IPS-20b (cell line): Measurements from ENCODE around the gene LRFN4.

Experiments
- H3K27ac ChIP-seq: one replicate; pipeline ENCODE4 v1.5.1; 2013; ENCODE audit warnings: low read length
- H3K27me3 ChIP-seq: 2 replicates; pipeline ENCODE4 v1.6.1; 2013; ENCODE audit warnings: mild to moderate bottlenecking, low read length, inconsistent platforms; ENCODE audit not compliant: insufficient read depth
- H3K36me3 ChIP-seq: 2 replicates; pipeline ENCODE4 v1.6.1; 2013; ENCODE audit warnings: low read depth, mild to moderate bottlenecking, inconsistent platforms, low read length, moderate library complexity; ENCODE audit not compliant: insufficient read depth
- H3K4me1 ChIP-seq: 2 replicates; pipeline ENCODE4 v1.6.1; 2013; ENCODE audit warnings: mild to moderate bottlenecking, control low read depth, inconsistent platforms, low read length, moderate library complexity; ENCODE audit not compliant: insufficient read depth
- H3K4me3 ChIP-seq: 2 replicates; pipeline ENCODE4 v1.5.1; 2013; ENCODE audit warnings: mild to moderate bottlenecking, low read length, inconsistent platforms
- H3K9ac ChIP-seq: 2 replicates; pipeline ENCODE4 v1.6.1; 2013; ENCODE audit warnings: low read depth, mild to moderate bottlenecking, inconsistent platforms, low read length, moderate library complexity
- H3K9me3 ChIP-seq: 2 replicates; pipeline ENCODE4 v1.6.1; 2013; ENCODE audit warnings: mild to moderate bottlenecking, low read depth, low read length, inconsistent platforms; ENCODE audit not compliant: insufficient read depth

Gene LRFN4

GRCh38 chr11:66868082-66868725, 11.3 kb downstream of the LRFN4 start:
- Histone ChIP-seq H3K36me3 (no peaks in the 10 kb centered on the region), H3K9ac (no peak overlapping the region), H3K4me3 (no peak overlapping the region), H3K27ac (no peak overlapping the region), H3K27me3 (no peaks in the 10 kb centered on the region), H3K4me1 (no peaks in the 10 kb centered on the region), H3K9me3 (no peaks in the 10 kb centered on the region)

GRCh38 chr11:66868726-66869566, 12.1 kb downstream of the LRFN4 start:
- Histone ChIP-seq H3K27ac (no peak overlapping the region), H3K4me3 (no peak overlapping the region)

GRCh38 chr11:66869567-66869870, 12.7 kb downstream of the LRFN4 start:
- H3K27me3 ChIP-seq = no peaks in the 10 kb centered on the region
- no peaks in the 10 kb centered on the region for H3K4me1 ChIP-seq
- no peaks in the 10 kb centered on the region for H3K36me3 ChIP-seq
- H3K27ac ChIP-seq = no peak overlapping the region
- H3K9ac ChIP-seq = no peak overlapping the region
- no peak overlapping the region for H3K4me3 ChIP-seq
- no peaks in the 10 kb centered on the region for H3K9me3 ChIP-seq

More at GRCh38 chr11:66868726-66869566, 12.1 kb downstream of the LRFN4 start:
- H3K9me3 ChIP-seq = no peaks in the 10 kb centered on the region
- no peaks in the 10 kb centered on the region for H3K27me3 ChIP-seq
- H3K4me1 ChIP-seq = no peaks in the 10 kb centered on the region
- no peak overlapping the region for H3K9ac ChIP-seq
- H3K36me3 ChIP-seq = no peaks in the 10 kb centered on the region

- Histone ChIP-seq H3K27ac (no peak overlapping the region), H3K27me3 (no peaks in the 10 kb centered on the region), H3K9ac (no peak overlapping the region)
Measured at GRCh38 chr11:66870131-66870530, 13.3 kb downstream of the LRFN4 start.

GRCh38 chr11:66870616-66871520, 14.0 kb downstream of the LRFN4 start:
- no peaks in the 10 kb centered on the region for H3K36me3 ChIP-seq
- no peaks in the 10 kb centered on the region for H3K4me1 ChIP-seq
- H3K9ac ChIP-seq = no peak overlapping the region
- no peak overlapping the region for H3K4me3 ChIP-seq
- no peak overlapping the region for H3K27ac ChIP-seq
- H3K27me3 ChIP-seq = no peaks in the 10 kb centered on the region
- H3K9me3 ChIP-seq = no peaks in the 10 kb centered on the region

More at GRCh38 chr11:66870131-66870530, 13.3 kb downstream of the LRFN4 start:
- H3K4me3 ChIP-seq = no peak overlapping the region
- no peaks in the 10 kb centered on the region for H3K4me1 ChIP-seq
- no peaks in the 10 kb centered on the region for H3K36me3 ChIP-seq
- H3K9me3 ChIP-seq = no peaks in the 10 kb centered on the region

GRCh38 chr11:66871521-66871901, 14.6 kb downstream of the LRFN4 start:
- Histone ChIP-seq H3K27me3 (no peaks in the 10 kb centered on the region), H3K4me1 (no peaks in the 10 kb centered on the region), H3K4me3 (no peak overlapping the region), H3K9ac (no peak overlapping the region), H3K9me3 (no peaks in the 10 kb centered on the region), H3K27ac (no peak overlapping the region), H3K36me3 (no peaks in the 10 kb centered on the region)

GRCh38 chr11:66874232-66874631, 17.4 kb downstream of the LRFN4 start:
- no peak overlapping the region for H3K9ac ChIP-seq
- no peak overlapping the region for H3K27ac ChIP-seq
- H3K36me3 ChIP-seq = no peaks in the 10 kb centered on the region
- H3K27me3 ChIP-seq = no peaks in the 10 kb centered on the region
- no peak overlapping the region for H3K4me3 ChIP-seq
- no peaks in the 10 kb centered on the region for H3K4me1 ChIP-seq
- H3K9me3 ChIP-seq = no peaks in the 10 kb centered on the region

- Histone ChIP-seq H3K36me3 (no peaks in the 10 kb centered on the region), H3K9ac (no peak overlapping the region), H3K4me3 (no peak overlapping the region), H3K27ac (no peak overlapping the region), H3K27me3 (no peaks in the 10 kb centered on the region), H3K4me1 (peaks cover 1% of the 10 kb centered on the region; the same call in 1 of the 2 replicates), H3K9me3 (no peaks in the 10 kb centered on the region)
Measured at GRCh38 chr11:66875378-66875777, 18.5 kb downstream of the LRFN4 start.

- no peaks in the 10 kb centered on the region for H3K9me3 ChIP-seq
- no peaks in the 10 kb centered on the region for H3K27me3 ChIP-seq
- no peak overlapping the region for H3K4me3 ChIP-seq
- H3K36me3 ChIP-seq = no peaks in the 10 kb centered on the region
- no peak overlapping the region for H3K9ac ChIP-seq
- H3K4me1 ChIP-seq = peaks cover 10% of the 10 kb centered on the region; the same call in 1 of the 2 replicates
- no peak overlapping the region for H3K27ac ChIP-seq
Measured at GRCh38 chr11:66877588-66878385, 20.9 kb downstream of the LRFN4 start.

- Histone ChIP-seq H3K27ac (no peak overlapping the region), H3K9ac (no peak overlapping the region), H3K27me3 (no peaks in the 10 kb centered on the region), H3K4me1 (peaks cover 10% of the 10 kb centered on the region; the same call in 1 of the 2 replicates), H3K4me3 (no peak overlapping the region), H3K36me3 (no peaks in the 10 kb centered on the region), H3K9me3 (no peaks in the 10 kb centered on the region)
Measured at GRCh38 chr11:66878474-66878873, 21.6 kb downstream of the LRFN4 start.

GRCh38 chr11:66879000-66879399, 22.1 kb downstream of the LRFN4 start:
- Histone ChIP-seq H3K9me3 (no peaks in the 10 kb centered on the region), H3K27me3 (no peaks in the 10 kb centered on the region), H3K4me1 (peaks cover 10% of the 10 kb centered on the region; the same call in 1 of the 2 replicates), H3K36me3 (no peaks in the 10 kb centered on the region), H3K9ac (no peak overlapping the region), H3K27ac (no peak overlapping the region), H3K4me3 (no peak overlapping the region)
